Activated CD4-positive, alpha-beta T cell treated with anti-CD3 and anti-CD28 coated beads for 1 hour (primary cell): ENCODE results near the gene EDIL3.
"Not testable (repeated sequence)": the region's sequence is repeated elsewhere in the genome, so short reads cannot be mapped to it uniquely, and the experiment has no call there.

ENCODE experiments used
- DNase-seq: peaks from one replicate; pipeline ENCODE4 v3.0.0-alpha.2; 2020

EDIL3 gene

DNA sequence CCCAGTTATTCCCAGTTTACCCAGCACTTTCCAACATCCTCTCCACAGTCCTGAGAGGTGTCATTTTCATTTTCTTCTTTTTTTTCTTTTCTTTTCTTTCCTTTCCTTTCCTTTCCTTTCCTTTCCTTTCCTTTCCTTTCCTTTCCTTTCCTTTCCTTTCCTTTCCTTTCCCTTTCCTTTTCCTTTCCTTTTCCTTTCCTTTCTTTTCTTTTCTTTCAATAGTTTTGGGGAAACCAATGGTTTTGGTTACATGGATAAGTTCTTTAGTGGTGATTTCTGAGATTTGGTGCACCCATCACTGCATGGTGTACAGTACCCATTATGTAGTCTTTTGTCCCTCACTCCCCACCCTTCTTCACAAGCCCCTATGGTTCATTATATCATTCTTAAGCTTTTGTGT lies 224.0 kb downstream of the EDIL3 start:
- DNase-seq, result not testable (repeated sequence)

GRCh38 chr5:84149094-84149493 lies 235.6 kb downstream of the EDIL3 start:
- no peak for DNase-seq

DNA sequence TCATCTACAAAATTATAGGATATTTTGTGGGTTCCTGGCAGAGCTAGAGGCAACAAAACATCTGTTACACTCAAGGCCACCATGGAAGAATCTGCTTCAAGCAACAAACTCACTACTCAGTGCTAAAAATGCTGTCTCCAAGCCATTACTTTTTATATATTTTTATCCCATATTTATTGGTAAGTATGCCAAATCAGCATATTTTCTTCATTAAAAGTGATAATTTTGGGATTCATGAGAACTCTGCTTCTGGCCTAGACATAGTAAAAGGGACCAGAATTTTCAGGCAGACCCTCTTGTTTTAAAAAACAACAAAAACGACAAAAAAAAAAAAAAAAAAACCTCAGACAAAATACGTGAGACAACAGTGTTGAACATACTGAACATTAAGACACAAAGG lies 236.0 kb downstream of the EDIL3 start:
- no peak for DNase-seq

DNA sequence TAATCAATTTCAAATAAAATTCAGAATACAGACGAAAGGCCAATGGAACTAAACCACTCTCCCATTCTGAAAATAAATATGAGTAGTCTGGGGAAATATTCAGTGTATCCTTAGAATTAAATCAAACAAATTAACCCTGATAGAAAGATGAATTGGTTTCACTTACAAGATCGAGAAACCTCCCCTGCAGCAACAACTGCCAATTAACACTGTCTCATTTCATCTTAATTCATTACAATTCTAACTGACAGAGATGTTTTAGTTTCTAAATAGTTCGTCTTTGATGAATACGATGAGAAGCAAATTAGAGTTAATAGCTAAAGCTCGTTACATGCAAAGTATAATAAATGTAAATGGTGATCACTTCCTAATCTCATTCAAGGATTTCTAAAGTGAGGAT lies 247.1 kb downstream of the EDIL3 start:
- DNase-seq, result no peak

GRCh38 chr5:84131372-84131771 lies 253.3 kb downstream of the EDIL3 start:
- DNase-seq, result no peak

GRCh38 chr5:84130006-84130580 lies 254.6 kb downstream of the EDIL3 start:
- DNase-seq, result no peak

GRCh38 chr5:84125216-84125615 lies 259.5 kb downstream of the EDIL3 start:
- no peak for DNase-seq

- DNase-seq, result no peak
Observed at GRCh38 chr5:84119252-84119651, 265.4 kb downstream of the EDIL3 start.

DNA sequence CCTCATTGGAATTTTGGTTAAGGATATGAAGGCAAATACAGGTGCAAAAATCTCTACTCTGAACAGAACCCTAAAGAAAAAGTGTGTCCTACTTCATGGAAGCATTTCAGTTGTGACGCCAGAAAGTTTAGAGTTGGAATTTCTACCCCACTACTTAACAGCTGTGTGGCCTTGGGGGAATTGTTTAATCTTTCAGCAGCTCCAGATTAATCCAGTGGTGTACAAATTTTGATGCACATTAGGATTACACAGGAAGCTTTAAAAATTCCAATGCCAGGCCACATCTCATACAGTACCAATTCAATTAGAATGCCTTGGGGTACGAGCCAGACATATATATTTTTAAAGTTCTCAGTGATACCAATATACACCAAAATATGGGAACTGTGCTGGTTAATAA lies 266.1 kb downstream of the EDIL3 start:
- DNase-seq, result no peak

GRCh38 chr5:84115727-84116126 lies 269.0 kb downstream of the EDIL3 start:
- DNase-seq, result no peak

DNA sequence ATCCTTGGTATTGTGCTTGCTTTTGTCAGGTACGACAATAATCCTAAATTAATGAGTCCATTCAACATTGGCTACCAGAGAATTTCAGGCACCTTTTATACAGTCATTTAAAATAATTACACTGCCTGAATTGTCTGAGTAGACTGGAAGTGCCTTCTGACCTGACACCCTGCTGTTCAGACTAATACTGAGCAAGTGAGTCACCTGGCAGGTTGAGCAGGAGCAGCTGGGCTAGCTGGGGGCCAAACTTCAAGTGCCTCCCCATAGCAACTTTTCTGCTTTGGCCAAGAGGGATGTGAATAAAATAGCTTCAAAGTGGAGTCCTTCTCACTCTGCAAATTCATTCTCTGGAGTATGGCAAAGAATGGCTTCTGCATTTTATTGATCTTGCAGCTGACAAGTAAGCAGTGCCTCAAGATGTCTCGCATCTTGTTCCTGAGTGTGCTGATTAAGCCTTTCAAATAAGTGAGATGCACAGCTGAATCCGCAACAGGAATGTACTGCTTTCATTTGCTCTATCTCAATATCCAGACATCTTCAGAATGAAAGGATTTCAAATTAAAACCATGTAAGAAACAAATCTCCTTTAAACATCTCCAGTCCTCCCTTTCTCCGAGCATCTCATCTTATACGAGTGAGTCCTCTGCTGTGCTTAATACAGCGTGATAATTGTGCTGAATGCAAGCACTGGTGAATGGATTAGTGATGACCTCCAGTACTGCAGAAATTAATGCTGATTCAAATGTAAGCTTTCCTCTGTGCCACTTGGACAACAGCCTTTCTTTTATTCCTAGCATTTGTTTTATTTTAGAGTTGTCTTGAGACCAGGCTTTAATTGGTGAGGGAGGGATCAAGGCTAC lies 271.2 kb downstream of the EDIL3 start:
- DNase-seq, result no peak

- no peak for DNase-seq
Observed at GRCh38 chr5:84092738-84093137, 291.9 kb downstream of the EDIL3 start.

GRCh38 chr5:84091127-84091799 lies 293.4 kb downstream of the EDIL3 start:
- DNase-seq, result no peak

GRCh38 chr5:84088996-84089395 lies 295.7 kb downstream of the EDIL3 start:
- DNase-seq, result no peak

DNA sequence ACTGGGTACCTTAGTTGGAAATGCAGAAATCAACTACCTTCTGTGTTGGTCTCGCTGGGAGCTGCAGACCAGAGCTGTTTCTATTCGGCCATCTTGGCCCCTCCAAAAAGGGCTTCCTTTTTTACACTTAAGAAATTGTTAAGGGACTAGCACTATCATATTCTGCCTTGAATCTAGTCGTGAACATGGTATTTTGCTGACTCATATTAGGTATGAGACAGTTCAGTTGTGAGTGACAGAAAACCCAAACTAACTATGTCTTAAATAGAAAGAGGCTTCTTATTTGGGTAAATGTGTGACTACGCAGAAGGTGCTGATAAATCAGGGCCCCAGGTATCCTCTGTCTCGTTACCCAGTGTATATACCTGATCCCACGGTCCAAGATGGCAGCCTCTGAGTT lies 298.2 kb downstream of the EDIL3 start:
- DNase-seq, result no peak

GRCh38 chr5:84085387-84086041 lies 299.2 kb downstream of the EDIL3 start:
- no peak for DNase-seq

DNA sequence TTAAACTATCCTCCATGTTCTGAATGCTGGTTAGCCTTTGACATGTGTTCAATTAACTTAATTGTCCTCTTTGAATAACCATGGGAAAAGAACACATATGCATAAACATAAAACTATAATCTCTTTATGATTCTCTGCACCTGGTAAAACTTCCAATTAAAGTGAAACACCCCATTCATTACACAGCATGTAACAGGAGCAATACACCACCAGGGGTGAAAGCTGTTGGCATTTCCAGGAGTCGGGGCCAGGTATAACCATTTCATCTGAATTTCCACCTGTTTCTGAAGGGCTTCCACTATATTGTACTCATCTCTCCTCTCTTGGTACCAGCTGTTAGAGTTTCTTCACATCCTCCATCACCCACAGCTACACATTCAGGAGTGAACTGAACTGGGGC lies 303.8 kb downstream of the EDIL3 start:
- DNase-seq, result no peak

DNA sequence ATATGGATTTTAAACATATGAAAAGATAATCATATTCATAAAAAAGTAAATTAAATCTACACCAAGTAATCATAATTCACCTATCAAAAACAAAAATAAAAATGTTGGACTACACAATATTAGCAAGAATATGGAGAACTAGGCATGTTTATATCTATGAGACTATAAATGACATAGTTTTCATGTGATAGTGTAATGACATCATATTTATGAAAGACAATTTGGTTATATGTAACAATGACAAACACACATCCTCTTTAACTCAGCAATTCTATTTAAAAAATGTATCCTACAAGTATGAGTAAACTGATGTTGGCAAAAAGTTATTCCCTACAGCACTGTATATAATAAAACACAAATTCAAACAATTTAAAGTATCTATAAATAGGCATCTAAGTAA lies 312.3 kb downstream of the EDIL3 start:
- DNase-seq, result no peak

DNA sequence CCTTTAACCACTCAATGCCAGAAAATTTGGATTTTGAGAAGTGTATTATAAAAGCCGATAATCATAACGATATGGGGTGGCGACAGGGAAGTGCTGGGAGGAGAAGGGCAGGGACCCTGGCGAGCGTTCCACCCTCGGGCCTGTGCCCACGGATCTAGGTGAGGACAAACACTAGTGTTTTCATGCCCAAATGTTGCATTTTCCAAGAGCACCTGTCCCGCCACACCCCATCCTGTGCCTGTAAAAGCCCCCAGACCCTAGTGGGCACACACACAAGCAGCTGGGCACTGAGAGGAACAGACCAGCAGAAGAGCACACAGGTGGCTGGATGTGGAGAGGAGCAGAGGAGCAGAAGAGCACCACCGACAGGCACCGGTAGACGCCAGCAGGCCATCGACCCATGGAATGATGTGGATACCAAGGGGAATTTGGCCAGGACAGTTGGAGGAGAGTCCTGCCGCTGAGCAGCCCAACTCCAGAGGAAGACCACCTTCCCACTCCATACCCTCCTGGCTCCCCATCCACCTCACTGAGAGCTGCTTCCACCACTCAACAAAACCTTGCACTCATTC lies 315.0 kb downstream of the EDIL3 start:
- no peak for DNase-seq

DNA sequence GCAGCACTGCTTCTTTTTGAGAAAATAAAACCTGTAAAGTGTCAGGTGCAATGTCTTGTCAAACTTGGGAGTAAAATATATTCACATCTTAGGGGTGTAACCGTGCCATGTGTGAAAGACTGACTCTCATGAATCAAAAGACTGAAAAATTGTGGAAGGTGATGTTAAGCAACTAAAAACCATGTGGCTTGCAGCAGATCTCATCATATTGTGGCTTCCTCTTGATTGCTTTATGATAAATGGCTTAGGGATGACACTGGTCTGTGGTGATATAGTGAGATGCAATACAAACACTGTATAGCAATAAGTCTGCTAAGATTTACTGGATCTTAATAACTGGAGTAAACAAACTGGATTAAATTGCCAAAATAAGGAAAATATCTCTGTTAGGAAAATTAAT lies 321.6 kb downstream of the EDIL3 start:
- no peak for DNase-seq

DNA sequence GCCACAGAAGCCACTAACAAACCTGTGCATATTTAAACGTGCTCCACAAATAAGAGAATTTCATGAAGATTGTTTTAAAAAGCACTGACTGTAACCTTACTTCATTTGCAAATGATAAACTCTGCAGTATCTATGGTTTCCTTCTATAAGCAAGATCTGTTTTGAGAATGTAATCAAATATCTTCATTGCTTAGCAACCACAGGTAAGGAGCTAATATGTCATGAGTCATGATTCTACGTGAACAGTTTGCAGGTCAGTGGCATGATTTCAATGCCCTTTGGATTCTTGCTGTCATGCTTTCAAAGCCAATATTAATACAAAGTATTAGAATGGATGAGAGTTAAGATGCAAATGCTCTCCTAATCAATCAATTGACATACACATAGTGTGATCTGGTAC lies 325.0 kb downstream of the EDIL3 start:
- DNase-seq, result no peak

DNA sequence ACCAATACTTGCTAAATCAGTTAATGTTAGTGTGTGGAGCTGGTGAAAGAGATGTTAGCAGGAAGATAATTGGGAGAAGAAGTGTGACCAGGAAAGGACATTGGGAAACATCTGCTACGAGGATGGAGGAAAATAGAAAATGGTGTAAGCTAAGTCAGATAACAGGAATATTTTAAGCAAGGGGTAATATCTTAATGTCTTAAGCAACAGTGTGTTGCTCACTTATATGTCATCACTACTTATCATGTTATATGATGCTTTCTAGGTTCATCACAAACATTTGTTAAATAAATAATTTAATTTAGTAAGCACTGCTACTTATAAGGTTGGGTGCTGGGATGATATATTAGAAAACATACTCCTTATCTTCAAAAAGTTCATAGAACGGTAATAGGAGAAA lies 326.1 kb downstream of the EDIL3 start:
- DNase-seq, result no peak

DNA sequence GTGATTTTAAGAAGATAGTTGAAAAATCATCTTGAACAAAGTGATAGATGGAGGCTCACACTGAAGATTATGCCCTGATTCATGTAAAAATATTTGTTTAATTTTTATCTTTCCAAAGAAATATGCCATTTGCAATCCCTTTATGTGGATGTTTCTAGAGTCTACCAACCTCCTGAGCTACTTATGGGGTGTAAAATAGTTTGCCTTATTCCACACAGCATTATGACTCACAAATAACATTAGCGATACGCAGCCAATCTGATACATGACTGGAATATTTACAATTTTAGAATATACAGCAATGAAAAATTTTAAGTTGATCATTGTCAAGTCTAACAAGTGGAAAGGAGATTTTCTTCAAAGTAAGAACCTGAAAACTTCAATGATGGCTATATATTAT lies 327.5 kb downstream of the EDIL3 start:
- DNase-seq, result no peak
